Measurements from ENCODE around the gene HERPUD2.
A peak's percentile ranks its signal among the peaks of the same experiment; 100 is the strongest.
"Not testable (repeated sequence)": the region's sequence is repeated elsewhere in the genome, so short reads cannot be mapped to it uniquely, and the experiment has no call there.

HERPUD2 gene

GRCh38 chr7:35691366-35691765 is 3.6 kb downstream of the HERPUD2 start:
- no peak for DNase-seq (ENCODE audit: extremely low read depth, insufficient read length)
- TF ChIP-seq, protein P1, sequence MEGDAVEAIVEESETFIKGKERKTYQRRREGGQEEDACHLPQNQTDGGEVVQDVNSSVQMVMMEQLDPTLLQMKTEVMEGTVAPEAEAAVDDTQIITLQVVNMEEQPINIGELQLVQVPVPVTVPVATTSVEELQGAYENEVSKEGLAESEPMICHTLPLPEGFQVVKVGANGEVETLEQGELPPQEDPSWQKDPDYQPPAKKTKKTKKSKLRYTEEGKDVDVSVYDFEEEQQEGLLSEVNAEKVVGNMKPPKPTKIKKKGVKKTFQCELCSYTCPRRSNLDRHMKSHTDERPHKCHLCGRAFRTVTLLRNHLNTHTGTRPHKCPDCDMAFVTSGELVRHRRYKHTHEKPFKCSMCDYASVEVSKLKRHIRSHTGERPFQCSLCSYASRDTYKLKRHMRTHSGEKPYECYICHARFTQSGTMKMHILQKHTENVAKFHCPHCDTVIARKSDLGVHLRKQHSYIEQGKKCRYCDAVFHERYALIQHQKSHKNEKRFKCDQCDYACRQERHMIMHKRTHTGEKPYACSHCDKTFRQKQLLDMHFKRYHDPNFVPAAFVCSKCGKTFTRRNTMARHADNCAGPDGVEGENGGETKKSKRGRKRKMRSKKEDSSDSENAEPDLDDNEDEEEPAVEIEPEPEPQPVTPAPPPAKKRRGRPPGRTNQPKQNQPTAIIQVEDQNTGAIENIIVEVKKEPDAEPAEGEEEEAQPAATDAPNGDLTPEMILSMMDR (IDR thresholded peaks at IDR 0.05; ENCODE audit: insufficient read depth, low read length, poor library complexity, severe bottlenecking): no peak
- peak overlapping the region; percentile 97 for H3K4me3 ChIP-seq (replicated peaks; ENCODE audit: low read depth, low read length)
- H3K36me3 ChIP-seq (ENCODE audit: control insufficient read depth, insufficient read depth, low read length): no peaks in the 10 kb centered on the region
- no peaks in the 10 kb centered on the region for H3K27me3 ChIP-seq (replicated peaks; ENCODE audit: control insufficient read depth, insufficient read depth, low read length)

DNA sequence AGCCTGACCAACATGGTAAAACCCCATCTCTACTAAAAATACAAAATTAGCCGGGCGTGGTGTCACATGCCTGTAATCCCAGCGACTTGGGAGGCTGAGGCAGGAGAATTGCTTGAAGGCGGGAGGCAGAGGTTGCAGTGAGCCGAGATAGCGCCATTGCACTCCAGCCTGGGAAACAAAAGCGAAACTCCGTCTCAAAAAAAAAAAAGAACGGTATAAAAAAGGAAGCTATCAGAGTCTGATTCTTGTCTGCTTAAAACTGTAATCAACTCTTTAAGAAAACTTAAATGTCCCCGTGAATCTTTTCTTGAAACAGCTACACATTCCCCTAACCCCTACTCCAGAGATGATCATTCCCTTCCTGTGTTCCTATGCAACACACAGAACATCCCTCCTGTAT is 4.3 kb downstream of the HERPUD2 start:
- H3K4me3 ChIP-seq (replicated peaks; ENCODE audit: low read depth, low read length): peak overlapping the region; percentile 97
- not testable (repeated sequence) for H3K36me3 ChIP-seq (ENCODE audit: control insufficient read depth, insufficient read depth, low read length); H3K27me3 ChIP-seq (replicated peaks; ENCODE audit: control insufficient read depth, insufficient read depth, low read length); DNase-seq (ENCODE audit: extremely low read depth, insufficient read length)

DNA sequence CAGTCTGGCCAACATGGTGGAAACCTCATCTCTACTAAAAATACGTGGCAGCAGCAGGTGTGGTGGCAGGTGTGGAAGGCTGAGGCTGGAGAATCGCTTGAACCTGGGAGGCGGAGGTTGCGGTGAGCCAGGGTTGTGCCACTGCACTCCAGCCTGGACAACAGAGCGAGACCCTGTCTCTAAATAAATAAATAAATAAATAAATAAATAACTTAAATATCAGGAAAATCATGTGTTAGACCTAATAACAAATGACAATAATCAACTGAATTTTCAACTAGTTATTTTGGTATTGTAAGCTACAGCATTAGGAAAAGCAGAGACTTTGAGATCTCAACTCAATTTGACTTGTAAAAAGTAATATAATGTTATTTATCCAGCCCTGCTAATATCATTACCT is 9.2 kb downstream of the HERPUD2 start:
- H3K4me3 ChIP-seq (replicated peaks; ENCODE audit: low read depth, low read length): no peak overlapping the region
- TF ChIP-seq, protein P1 (IDR thresholded peaks at IDR 0.05; ENCODE audit: insufficient read depth, low read length, poor library complexity, severe bottlenecking): no peak
- no peaks in the 10 kb centered on the region; the same call in 1 of the 2 replicates for H3K36me3 ChIP-seq (ENCODE audit: control insufficient read depth, insufficient read depth, low read length)
- DNase-seq (ENCODE audit: extremely low read depth, insufficient read length): no peak
- no peaks in the 10 kb centered on the region for H3K27me3 ChIP-seq (replicated peaks; ENCODE audit: control insufficient read depth, insufficient read depth, low read length)

DNA sequence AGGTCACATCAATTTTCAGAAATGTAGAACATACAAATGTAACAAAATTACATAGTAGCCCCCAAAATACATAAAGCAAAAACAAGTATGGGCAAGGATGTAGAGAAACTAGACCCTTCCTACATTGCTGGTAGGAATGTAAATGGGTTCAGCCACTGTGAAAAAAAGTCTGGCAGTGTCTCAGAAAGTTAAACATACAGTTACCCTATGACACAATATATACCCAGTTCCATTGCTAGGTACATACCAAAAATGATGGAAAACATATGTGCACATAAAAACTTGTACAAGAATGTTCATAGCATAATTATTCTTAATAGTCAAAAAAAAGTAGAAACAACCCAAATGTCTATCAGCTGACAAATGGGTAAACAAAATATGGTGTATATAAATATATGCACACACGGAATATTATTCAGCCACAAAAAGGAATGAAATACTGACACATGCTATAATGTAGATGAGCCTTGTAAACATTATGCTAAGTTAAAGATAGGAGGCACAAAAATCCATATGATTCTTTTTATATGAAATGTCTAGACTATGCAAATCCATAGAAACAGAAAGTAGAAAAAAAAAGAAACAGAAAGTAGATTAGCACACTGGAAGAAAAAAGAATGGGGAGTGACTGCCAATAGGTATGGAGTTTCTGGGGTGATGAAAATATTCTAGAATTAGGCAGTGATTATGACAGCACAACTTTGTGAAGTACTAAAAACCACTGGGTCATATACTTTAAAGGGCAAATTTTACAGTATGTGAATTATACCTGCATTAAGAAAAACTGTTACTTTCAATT is 13.5 kb downstream of the HERPUD2 start:
- no peak for DNase-seq (ENCODE audit: extremely low read depth, insufficient read length)
- H3K4me3 ChIP-seq (replicated peaks; ENCODE audit: low read depth, low read length): no peak overlapping the region
- no peaks in the 10 kb centered on the region; the same call in 1 of the 2 replicates for H3K36me3 ChIP-seq (ENCODE audit: control insufficient read depth, insufficient read depth, low read length)
- no peaks in the 10 kb centered on the region for H3K27me3 ChIP-seq (replicated peaks; ENCODE audit: control insufficient read depth, insufficient read depth, low read length)
- TF ChIP-seq, protein P1 (IDR thresholded peaks at IDR 0.05; ENCODE audit: insufficient read depth, low read length, poor library complexity, severe bottlenecking): no peak

- H3K36me3 ChIP-seq (ENCODE audit: control insufficient read depth, insufficient read depth, low read length): no peaks in the 10 kb centered on the region; the same call in 1 of the 2 replicates
- H3K27me3 ChIP-seq (replicated peaks; ENCODE audit: control insufficient read depth, insufficient read depth, low read length): no peaks in the 10 kb centered on the region
- TF ChIP-seq, protein P1 (IDR thresholded peaks at IDR 0.05; ENCODE audit: insufficient read depth, low read length, poor library complexity, severe bottlenecking): no peak
- no peak for DNase-seq (ENCODE audit: extremely low read depth, insufficient read length)
- H3K4me3 ChIP-seq (replicated peaks; ENCODE audit: low read depth, low read length): no peak overlapping the region
Measured at GRCh38 chr7:35680403-35681013, 14.4 kb downstream of the HERPUD2 start.

- H3K36me3 ChIP-seq (ENCODE audit: control insufficient read depth, insufficient read depth, low read length): no peaks in the 10 kb centered on the region
Measured at GRCh38 chr7:35677582-35678356, 17.2 kb downstream of the HERPUD2 start.

More at GRCh38 chr7:35677582-35678356, 17.2 kb downstream of the HERPUD2 start:
- H3K27me3 ChIP-seq (replicated peaks; ENCODE audit: control insufficient read depth, insufficient read depth, low read length): no peaks in the 10 kb centered on the region
- no peak for DNase-seq (ENCODE audit: extremely low read depth, insufficient read length)
- TF ChIP-seq, protein P1 (IDR thresholded peaks at IDR 0.05; ENCODE audit: insufficient read depth, low read length, poor library complexity, severe bottlenecking): no peak
- H3K4me3 ChIP-seq (replicated peaks; ENCODE audit: low read depth, low read length): no peak overlapping the region

Measured in GM06990 (cell line).